Measurements from ENCODE around the gene SIGLEC8. TPM values are rescaled to one million over a fixed set of nuclear protein-coding genes. Genes with fewer than 3 reads are reported as not detected.
A peak's percentile ranks its signal among the peaks of the same experiment; 100 is the strongest.
"Not testable (repeated sequence)": the region's sequence is repeated elsewhere in the genome, so short reads cannot be mapped to it uniquely, and the experiment has no call there.

SIGLEC8 gene
- total RNA-seq, 1 donor from 2014 or later: 0.49 TPM

- intact Hi-C loops (cut with DNase I): no loop called here
- DNase-seq (ENCODE audit: low spot score): no peak
- ATAC-seq: peak; percentile 44
Measured at GRCh38 chr19:51417810-51418157, 40.5 kb downstream of the SIGLEC8 start.

GRCh38 chr19:51417107-51417809 is 41.0 kb downstream of the SIGLEC8 start, which contains the start of gene SIGLEC10:
Gene SIGLEC10, minus strand, starts transcription at chr19:51417642. Its CDS starts 61 bp downstream, at chr19:51417581.
- intact Hi-C loops (cut with DNase I): no loop called here
- ATAC-seq: peak; percentile 79
- no peak for DNase-seq (ENCODE audit: low spot score)

DNA sequence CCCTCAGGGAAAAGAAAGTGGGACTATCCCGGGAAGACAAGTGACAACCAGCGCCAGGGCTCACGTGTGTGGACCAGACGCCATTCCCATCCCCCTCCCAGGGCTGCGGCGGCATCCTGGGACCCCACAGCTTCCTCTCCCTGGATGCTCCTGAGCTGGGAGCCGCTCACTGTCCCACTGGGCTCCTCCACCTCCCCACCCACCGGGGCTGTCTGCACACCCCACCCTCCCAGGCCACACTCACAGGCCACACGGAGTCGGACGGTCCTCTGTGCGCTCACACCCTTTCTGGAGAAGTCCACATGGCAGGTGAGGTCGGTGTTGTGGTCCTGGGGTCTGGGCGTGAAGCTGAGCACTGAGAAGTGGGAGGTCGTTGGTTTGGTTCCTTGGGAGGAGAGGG is 41.8 kb downstream of the SIGLEC8 start:
- ATAC-seq; intact Hi-C loops (cut with DNase I); DNase-seq (ENCODE audit: low spot score): not testable (repeated sequence)

- DNase-seq (ENCODE audit: low spot score): no peak
- ATAC-seq: no peak
- intact Hi-C loops (cut with DNase I): no loop called here
Measured at GRCh38 chr19:51415187-51415586, 43.1 kb downstream of the SIGLEC8 start.

GRCh38 chr19:51410950-51411748 is 47.1 kb downstream of the SIGLEC8 start:
- DNase-seq (ENCODE audit: low spot score): no peak
- intact Hi-C loops (cut with DNase I): no loop called here
- ATAC-seq: no peak

GRCh38 chr19:51407511-51408131 is 50.6 kb downstream of the SIGLEC8 start:
- ATAC-seq (no peak), DNase-seq (ENCODE audit: low spot score) (no peak)
- intact Hi-C loops (cut with DNase I): no loop called here

- DNase-seq (ENCODE audit: low spot score): no peak
- ATAC-seq: no peak
- intact Hi-C loops (cut with DNase I): no loop called here
Measured at GRCh38 chr19:51402117-51402516, 56.1 kb downstream of the SIGLEC8 start.

Other genes with a start within 250 kb of the SIGLEC8 start
- gene CD33, start 233.4 kb downstream of the SIGLEC8 start, total RNA-seq: 10.7 TPM
- gene SIGLECL1, start 207.4 kb downstream of the SIGLEC8 start, total RNA-seq: not detected
- gene IGLON5, start 146.8 kb downstream of the SIGLEC8 start, total RNA-seq: not detected
- 1.8 TPM for gene VSIG10L, start 116.3 kb downstream of the SIGLEC8 start, total RNA-seq
- 65.0 TPM for gene ETFB, start 92.1 kb downstream of the SIGLEC8 start, total RNA-seq
- 2.4 TPM for gene CLDND2, start 89.5 kb downstream of the SIGLEC8 start, total RNA-seq
- 8.9 TPM for gene NKG7, start 85.8 kb downstream of the SIGLEC8 start, total RNA-seq
- gene LIM2, start 70.5 kb downstream of the SIGLEC8 start, total RNA-seq: not detected
- gene C19orf84, start 67.9 kb downstream of the SIGLEC8 start, total RNA-seq: not detected
- gene SIGLEC10, start 40.8 kb downstream of the SIGLEC8 start, total RNA-seq: 3.2 TPM
- gene CEACAM18, start 20.1 kb upstream of the SIGLEC8 start, total RNA-seq: not detected
- gene SIGLEC12, start 43.3 kb upstream of the SIGLEC8 start, total RNA-seq: not detected
- gene SIGLEC6, start 73.2 kb upstream of the SIGLEC8 start, total RNA-seq: 2.4 TPM
- 17.9 TPM for gene ZNF175, start 112.8 kb upstream of the SIGLEC8 start, total RNA-seq
- gene SIGLEC5, start 171.9 kb upstream of the SIGLEC8 start, total RNA-seq: not detected
- 4.1 TPM for gene SIGLEC14, start 188.4 kb upstream of the SIGLEC8 start, total RNA-seq
- 47.7 TPM for gene SPACA6, start 234.9 kb upstream of the SIGLEC8 start, total RNA-seq